Fibroblast of skin of scalp (primary cell): ENCODE data around the gene SHROOM3.

ENCODE experiments used
- DNase-seq: peaks from one replicate; pipeline ENCODE4 v3.0.0-alpha.2; 2013

The SHROOM3 gene

DNA sequence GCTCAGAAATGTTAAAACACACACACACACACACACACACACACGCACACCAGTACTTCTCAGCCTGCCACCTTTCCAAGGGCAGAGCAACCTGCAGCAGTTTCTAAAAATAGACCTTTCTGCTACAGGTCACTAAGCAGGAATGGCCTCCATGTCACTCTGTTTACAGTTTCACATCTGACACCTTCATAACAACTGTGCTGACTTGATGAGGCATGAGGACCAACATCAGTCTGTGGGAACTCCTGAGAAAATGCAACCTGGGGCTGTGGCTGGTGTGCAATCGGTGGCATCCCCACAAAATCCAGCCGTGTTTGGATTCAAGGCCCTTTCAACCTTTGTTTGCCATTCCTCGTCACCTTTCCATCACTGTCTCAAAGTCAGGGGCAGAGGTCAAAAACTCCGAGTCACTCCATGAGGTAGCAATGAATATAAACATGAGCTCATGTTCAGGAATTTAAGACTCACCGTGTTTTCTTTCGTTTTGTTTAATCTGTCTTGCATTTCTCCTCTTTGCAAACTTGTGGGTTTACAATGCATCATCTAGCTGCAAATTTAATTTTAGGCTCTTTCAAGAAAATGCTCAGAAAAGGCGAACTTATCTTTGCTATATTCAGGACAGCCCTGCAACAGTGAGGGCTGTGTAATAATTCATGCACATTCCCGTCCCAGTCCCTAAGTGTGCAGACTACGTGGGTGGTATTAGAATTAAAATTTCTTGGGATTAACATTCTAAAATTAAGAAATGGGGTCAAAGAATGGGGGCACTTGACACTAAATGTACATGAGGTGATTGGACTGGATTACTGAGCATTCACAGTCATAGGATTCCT lies 135.3 kb downstream of the SHROOM3 start:
- peak; percentile 59 for DNase-seq

DNA sequence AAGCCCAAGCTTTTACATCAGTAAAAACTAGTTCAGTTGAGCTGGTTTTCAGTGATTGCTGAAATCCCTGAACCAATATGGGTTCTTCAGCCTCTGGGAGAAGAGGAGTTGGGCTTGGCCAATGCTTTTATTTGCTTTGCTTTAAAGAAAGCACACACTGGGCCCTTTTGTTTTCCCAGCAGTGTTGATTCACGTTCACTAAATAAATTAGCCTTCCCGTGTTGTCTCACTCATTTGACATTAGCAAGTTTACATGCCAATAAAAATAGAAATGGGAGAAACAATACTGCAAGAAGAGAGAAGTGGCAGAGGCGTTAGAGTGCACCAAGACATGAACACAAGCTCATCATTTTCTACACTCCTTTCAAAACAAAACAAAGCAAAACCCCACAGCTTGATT lies 136.2 kb downstream of the SHROOM3 start:
- DNase-seq: no peak

DNA sequence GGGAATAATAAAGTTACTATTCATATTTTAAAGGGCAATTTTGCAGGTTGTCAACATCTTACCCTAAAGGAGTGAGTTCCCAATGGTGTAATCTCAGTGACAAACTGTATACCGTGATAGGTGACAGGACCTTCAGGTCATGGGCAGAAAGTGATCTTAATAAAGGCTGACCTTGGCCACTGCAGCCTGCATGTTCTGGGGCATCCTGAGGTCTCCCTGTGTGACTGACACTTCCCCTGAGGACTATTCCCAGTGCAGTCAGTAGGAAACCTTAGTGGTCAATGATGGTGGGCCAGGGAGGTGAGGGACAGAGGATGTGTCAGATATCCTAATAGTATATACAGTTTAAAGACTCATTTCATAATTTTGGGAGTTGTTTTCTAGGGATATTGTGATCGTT lies 137.2 kb downstream of the SHROOM3 start:
- DNase-seq: no peak

DNA sequence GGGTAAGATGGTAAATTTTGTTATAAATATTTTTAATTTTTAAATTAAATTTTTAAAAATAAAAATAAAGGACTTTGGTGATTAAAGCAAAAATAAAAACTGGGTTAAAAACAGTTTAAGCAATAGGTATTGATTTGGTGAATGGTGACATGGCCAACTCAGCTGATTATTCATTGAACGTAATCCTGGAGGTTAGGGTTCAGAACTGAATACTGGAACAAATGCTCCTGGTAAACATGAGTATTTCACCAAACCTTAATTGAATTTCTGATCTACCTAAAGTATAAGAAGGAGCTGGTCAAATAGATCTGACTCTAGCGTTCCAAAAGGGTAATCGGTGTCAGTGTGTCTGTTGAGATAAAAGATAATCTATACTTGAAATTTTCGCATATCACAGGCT lies 141.8 kb downstream of the SHROOM3 start:
- DNase-seq: no peak

DNA sequence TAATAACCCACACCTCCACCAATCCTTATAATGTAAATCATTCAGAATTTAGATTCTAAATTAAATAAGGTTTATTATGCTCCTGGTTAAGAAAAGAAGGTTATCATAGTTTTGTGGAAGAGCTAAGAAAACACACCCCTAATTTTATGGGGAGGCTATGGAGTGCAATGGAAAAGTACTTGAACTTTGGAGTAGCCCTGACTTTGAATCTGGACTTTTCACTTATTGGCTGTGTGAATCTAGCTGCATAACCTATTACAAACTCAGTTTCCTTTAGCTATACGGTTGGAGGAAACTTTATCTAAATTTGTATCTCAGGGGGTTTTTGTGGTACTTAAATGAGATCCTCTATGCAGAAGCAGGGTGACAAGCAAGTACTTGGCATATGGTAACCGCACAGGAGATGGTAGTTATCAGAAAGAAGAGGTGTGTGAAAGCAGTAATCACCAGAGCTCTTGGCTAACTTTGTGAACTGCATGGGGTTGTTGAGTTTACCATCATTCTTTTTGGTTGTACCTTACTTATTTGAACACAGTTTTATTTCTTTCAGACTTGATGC lies 143.1 kb downstream of the SHROOM3 start:
- no peak for DNase-seq

DNA sequence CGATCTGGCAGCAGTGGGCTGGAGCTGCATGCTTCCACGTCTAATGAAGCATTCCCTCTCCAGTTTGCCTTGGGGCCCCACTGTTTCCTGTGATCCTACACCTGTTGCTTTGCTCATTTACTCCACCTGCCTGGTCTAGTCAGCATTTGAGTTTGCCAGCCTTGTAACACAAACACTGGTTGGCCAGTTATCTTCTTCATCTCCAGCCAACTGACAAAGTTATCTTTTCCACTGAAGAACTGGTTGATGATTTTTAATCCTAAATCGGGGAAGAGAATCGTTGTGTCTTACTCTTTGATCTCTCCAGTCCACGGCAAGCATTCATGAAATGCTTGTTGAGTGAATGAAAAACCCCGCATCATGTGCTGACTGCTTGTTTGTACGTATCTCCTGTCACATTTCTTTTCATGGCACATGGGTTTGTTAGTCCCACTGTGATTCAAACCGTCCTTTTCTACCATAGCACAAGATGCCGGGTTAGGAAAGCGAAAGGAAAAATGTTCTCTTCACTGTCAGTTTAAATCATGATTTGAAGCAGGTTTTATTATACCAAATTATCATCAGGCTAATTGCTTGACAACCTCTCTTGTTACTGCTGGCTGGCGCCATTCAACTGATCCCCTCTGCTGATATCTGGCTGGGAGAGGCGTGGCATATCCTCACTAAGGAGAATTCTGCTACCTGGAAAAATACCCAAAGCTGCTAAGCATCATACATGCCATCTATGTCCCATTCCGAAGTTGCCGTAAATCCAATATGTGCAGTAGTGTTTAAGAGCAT lies 144.8 kb downstream of the SHROOM3 start:
- DNase-seq: no peak

DNA sequence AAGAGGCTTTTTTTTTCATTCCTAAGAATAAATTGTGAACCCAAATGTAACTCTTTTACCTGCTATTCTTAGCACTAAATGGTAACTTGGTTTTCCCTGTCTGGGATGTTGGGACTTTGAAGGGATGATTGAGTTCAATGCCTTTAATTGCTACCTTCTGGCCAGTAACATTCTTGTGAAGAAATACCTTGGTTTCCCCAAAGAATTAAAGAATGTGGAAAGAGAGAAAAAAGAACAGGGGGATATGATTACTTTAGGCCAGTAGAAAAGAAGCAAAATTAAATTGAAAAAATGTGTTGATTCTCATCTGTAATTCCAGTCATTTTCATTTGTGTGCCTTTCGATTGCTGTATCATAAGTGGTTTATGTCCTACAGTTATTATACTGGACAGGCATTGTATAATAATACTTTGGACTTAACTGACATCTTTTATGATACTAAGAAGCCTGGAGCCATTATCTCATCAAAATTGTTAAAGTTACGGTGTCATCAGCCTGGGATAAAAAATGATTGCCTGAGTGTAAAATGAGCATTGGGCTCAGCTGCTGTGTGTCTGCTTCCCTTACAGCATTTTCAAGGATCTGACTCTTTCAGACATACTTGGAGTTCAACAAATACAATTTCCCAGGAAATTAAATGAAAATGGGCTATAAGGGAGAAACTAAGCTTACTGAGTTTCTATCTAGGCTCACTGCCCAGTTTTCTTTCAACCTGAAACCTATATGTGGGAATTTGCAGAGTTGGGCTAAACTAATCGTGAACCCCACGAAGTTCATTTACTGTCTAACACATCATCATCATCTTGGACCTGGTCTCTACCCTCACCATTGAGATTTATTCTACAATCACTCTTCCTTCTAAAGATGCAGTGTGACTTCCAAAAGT lies 146.3 kb downstream of the SHROOM3 start:
- no peak for DNase-seq

DNA sequence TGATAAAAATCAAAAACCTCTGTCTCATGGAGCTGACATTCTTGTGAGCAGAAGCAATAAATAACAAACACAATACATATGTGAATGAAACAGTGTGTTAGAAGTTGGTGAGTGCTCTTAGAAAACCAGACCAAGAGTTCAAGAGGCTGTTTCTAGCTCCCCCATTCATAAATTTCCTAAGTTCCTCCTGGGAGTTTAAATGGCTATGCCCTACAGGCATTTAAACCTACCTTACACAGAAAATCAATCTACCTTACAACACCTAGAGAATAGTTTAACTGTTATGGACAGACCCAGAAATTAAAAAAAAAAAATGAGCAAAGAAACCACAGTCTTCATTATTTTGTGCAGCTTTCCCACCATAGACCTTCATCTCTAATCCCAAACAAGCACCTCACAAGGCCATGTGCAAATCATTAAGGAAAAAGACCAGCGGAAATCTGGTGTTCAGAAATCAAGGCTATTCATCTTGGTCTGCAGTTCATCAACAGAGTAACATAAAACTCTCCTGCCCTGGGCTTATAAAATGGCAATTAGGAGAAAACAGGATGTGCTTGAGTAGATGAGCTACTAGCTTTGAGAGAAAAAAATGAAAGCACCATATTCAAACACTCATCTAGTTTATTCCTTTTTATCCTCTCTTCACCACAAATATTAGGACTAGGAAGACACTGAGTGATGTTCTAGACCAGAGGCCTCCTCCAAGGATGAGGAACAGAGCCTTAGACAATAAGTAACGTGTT lies 147.2 kb downstream of the SHROOM3 start:
- DNase-seq: no peak

DNA sequence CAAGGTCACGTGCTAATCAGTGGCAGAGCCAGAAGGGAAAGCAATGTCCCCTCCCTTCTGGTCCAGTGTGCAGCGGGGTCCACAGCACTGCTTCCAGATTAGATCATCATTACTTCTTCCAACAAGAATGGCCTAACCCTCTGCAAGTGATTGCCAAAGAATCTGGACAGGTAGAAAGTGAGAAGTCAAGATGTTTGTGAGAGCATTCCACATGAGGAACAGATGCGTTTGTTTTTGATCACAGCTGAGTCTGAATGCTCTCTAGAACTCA lies 147.7 kb downstream of the SHROOM3 start:
- DNase-seq: no peak

DNA sequence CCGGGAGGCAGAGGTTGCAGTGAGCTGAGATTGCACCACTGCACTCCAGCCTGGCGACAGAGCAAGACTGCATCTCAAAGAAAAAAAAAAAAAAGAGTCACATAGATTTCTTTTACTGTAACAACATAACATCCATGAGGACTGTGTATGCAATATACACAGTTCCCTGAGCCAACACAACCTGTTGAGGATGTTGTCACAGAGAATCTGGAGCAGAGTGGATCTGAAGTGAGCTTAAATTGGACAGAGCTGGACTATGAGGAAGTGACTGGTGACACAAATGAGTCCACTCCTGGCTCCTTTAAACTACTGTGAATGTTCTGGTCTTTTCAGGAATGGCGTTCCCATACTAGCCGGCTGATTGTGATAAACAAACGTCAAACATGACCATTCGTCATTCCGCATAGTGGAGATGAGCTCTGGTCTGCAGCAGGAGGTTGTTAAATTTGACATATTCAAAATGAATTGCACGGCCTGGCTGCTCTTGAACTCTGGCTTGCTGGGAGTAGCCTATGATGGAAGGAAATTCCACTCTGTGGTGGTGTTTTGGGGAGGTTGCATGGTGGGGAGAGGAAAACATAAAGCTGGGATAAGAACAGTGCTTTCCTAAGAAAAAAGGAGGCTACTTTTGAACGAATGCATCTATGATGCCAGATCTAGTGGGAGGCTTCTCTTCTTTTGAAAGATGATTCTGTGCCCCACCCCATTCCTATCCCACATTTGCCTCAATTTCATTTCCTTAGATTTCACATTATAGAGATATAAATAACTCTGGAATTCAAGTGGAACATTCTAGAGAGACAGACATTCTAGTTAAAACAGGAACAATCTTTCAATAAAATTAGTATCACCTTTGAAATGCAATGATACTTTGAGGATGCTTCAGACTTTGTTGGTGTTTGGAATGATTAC lies 149.5 kb downstream of the SHROOM3 start:
- peak; percentile 45 for DNase-seq

DNA sequence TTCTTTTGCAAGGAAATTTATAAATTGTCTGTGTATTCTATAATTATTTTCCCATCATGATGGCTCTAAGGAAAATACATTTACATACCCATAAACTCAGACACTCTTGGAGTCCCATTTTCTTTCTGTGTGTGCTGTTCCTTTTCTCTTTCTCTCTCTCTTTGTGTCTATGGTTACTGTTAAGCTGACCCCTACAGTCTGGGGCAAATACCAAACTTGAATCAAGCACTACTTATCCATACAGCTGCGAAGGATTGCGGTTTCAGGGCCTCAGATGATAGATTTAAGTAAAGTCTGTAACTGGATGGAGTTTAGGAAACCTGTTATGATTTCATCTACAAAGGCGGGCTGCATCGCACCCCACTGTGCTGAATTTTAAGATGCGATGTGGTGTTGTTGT lies 150.2 kb downstream of the SHROOM3 start:
- DNase-seq: peak; percentile 78

DNA sequence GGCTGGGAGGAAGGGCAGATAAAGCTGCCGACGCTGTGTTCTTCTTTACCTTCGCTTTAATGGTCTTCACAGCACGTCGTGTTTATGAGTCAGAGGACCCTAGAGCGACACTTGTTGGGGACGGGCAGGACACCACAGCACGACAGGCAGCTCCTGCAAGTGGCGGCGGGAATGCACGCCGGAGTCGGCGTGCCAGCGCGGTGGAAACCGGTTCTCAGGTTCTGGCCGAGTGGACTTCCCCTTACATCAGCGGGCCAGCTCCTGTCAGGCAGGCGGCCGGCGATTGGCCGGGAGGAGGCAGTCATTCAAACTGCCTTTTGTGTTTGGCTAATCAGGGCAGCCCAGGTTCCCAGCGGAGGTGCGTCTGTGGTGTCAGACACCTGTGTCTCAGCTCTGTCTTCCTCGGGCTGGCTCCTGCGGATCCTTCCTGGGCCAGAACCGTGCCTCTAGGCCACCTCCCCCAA lies 150.9 kb downstream of the SHROOM3 start:
- peak; percentile 52 for DNase-seq

DNA sequence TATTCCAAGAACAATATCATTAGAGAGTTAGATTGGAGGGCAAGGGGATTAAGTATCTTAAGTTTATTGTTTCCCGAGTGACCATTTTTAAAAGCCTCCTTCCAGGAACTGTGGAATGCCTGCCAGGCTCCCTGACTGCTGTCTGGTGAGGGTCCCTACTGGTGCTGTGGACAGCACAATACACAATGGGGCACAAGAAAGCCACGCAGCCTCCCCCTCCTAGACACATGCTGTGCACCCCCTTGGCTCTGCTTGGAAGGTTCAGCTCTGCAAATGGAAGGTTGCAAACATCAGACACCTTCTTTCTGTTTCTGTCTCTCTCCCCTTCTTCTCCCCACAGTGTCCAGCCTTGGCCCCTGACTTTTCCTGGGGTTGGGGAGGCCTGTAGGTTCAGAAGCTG lies 153.2 kb downstream of the SHROOM3 start:
- DNase-seq: no peak

DNA sequence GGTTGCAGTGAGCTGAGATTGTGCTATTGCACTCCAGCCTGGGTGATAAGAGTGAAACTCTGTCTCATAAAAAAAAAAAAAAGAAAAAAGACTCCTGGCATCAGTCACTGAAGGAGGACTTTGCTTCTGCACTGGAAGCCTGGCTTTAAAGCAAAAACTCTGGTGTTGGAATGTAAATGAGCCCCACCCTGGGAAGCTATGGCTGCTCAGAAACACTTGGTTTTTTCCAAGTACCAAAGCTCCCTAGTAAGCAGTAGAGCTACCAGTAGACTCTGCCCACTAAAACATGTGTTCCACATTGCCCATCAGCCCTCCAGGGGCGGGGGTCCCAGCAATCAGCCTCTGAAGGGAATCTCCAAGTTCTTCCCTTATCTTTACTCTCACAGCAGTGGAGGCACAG lies 154.4 kb downstream of the SHROOM3 start:
- DNase-seq: peak; percentile 91

DNA sequence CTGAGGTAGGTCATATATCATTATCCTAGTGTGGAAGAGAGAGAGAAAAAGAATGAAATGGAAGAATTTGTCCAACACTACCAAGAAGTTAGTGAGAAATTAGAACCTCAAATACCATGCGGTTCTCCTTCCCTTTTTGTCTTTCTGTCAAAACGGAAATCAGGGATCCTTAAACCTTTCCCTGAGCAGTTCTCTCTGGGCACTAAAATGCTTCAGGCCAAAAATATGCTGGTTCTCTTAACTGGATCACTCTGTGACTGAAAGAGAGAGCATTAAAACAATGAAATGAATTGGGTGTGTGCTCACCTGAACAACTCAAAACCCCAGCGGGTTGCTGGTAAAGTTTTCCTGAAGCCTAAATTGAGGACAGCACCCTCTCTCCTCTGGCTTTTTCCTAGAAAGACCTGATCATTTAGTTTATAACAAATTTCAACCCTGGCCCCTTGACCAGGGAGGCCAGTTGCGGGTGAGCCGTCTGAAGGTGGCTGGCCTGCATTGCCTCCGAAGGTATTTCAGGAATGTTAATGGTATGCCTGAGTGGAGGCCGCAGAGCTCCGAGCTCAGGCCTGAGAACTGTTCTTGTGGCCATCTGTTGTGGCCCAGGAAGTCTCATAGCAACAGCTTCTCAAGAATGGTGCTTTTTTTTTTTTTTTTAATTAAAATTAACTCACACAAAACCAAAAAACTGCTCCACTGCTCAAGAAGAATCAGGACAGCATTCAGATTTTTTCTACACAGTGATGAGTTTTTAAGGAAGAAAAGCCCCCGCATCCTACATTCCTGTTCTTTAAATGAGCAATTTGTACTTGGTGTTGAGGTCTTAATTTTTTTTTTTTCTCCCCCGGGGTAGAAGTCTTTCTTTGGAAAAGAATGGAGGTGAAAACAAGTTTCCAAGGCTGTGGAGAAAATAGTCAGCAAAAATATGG lies 155.1 kb downstream of the SHROOM3 start:
- peak; percentile 96 for DNase-seq

DNA sequence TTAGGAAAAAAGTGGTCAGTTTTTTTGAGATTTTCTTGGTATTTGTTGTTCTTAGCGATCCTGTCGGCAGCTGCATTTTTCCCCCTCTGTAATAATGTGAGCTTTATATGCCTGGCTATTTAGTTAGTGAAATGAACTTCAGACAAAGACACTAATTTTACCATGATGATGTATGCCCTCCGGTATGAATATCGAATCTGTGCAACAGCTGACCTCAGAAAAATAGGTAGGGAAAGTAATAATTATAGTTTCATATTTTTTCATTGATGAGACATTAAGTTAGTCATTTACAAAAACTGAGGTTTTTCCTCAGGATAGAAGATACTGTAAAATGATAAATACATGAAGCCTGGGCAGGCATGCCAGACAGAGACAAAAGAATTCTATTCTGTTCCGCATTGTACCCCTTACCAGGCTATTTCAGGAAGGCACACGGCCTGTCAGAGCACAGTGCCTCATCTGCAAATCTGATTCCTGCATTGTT lies 155.8 kb downstream of the SHROOM3 start:
- peak; percentile 87 for DNase-seq

DNA sequence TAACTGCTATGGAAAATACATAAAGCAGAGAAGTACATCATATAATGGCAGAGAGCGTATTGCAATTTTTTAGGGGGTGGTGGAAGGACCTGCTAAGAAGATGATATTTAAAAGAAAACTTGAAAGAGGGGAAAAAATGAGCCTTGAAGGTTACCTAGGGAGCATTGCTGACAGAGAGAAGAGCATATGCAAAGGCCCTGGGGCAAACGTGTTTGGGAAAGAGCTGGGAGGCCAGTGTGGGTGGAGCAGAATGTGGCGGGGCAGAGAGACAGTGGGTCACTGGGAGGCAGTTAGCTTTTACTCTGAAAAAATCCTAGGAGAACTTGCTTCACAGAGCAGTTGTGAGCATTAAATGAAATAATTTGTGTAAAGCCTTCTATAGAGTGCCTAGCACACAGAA lies 157.0 kb downstream of the SHROOM3 start:
- DNase-seq: no peak

DNA sequence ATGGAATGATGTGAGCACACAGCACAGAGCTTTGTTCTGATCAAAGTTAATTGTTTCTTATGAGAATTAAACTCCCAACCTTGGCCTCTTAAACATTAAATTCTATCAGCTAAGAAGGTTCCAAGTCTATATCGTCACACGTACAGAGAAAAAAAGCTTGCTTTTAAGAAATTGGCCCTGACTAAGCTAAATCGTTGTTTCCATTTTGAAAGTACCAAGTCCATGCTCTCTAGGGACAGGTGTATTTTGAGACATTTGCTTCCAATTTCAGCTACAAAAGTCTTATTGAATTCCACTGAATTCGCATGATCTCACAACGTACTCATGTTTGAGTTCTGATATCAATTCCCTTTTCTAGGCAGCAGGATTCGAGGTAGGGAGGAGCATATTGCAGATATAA lies 157.4 kb downstream of the SHROOM3 start:
- no peak for DNase-seq

DNA sequence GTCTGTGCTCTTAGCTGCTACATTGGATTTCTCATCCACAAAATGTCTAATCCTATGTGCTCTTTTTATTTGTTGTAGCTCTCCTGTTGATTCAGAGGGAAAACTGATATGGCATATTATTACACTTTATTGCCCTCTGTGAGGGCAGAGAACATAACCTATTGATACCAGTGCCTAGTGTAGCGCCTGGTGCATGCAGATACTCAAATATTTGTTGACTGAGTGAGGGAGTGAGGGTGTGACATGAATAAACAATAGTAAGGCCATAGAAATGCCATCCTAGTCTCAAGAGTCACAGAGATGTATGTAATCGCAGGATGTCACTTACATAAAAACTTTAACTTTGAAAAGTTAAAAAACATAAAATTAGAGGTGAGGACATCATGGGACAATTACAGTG lies 159.1 kb downstream of the SHROOM3 start:
- no peak for DNase-seq

DNA sequence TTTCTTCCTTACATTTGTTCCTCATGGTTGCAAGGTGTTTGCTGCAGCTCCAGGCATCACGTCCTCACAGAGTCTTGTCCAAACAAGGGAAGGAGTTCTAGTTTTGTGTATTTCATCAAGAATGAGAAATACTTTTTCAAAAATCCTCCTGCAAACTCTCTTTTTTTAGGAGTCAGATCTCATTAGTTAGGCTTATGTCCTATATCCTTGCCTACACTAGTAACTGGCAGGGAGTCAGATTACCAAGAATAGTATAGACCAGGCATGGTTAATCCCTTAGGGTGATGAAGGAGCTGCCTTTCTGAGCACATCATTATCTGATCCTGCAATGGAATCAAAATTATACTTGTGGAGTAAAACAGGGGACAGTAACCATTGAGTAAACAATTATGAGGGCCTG lies 160.4 kb downstream of the SHROOM3 start:
- no peak for DNase-seq
